Astrocyte (in vitro differentiated cells and primary cell): ENCODE results near the gene STK39. TPM values are rescaled to one million over a fixed set of nuclear protein-coding genes. Genes with fewer than 3 reads are reported as not detected.

Experiments used
- DNase-seq: peaks from one replicate; pipeline ENCODE4 v3.0.0-alpha.2; 2010; ENCODE audit warnings: low read depth
- FAIRE-seq: peaks from 2 replicates; lab custom pipeline; 2011; peaks lifted over from hg19 to GRCh38; lab: Jason Lieb, UNC
- H2AFZ ChIP-seq: 2 replicates; pipeline ENCODE4 v1.6.0; 2012; ENCODE audit warnings: low read depth, low read length, inconsistent platforms
- H3K27ac ChIP-seq: 2 replicates; pipeline ENCODE4 v1.5.1; 2011; ENCODE audit warnings: low read depth, low read length, inconsistent platforms
- H3K27me3 ChIP-seq: 2 replicates; pipeline ENCODE4 v1.6.0; 2011; ENCODE audit warnings: low read length, inconsistent platforms; ENCODE audit not compliant: insufficient read depth
- H3K36me3 ChIP-seq: 2 replicates; pipeline ENCODE4 v1.5.1; 2011; ENCODE audit warnings: low read length, inconsistent platforms; ENCODE audit not compliant: insufficient read depth
- H3K4me1 ChIP-seq: 2 replicates; pipeline ENCODE4 v1.5.1; 2011; ENCODE audit warnings: low read length, inconsistent platforms; ENCODE audit not compliant: insufficient read depth
- H3K4me2 ChIP-seq: 2 replicates; pipeline ENCODE4 v1.6.0; 2012; ENCODE audit warnings: low read length, inconsistent platforms
- H3K4me3 ChIP-seq: 2 replicates; pipeline ENCODE4 v1.5.1; 2011; ENCODE audit warnings: low read depth, mild to moderate bottlenecking, low read length, inconsistent platforms; ENCODE audit not compliant: insufficient read depth
- H3K79me2 ChIP-seq: 2 replicates; pipeline ENCODE4 v1.6.0; 2012; ENCODE audit warnings: mild to moderate bottlenecking, low read length, inconsistent platforms; ENCODE audit not compliant: insufficient read depth
- H3K9ac ChIP-seq: 2 replicates; pipeline ENCODE4 v1.6.0; 2012; ENCODE audit warnings: mild to moderate bottlenecking, low read length, inconsistent platforms
- H3K9me3 ChIP-seq: 2 replicates; pipeline ENCODE4 v1.5.1; 2012; ENCODE audit warnings: low read depth, mild to moderate bottlenecking, low read length, inconsistent platforms; ENCODE audit not compliant: insufficient read depth
- H4K20me1 ChIP-seq: 2 replicates; pipeline ENCODE4 v1.6.0; 2012; ENCODE audit warnings: low read length, inconsistent platforms; ENCODE audit not compliant: insufficient read depth
- H3K27ac Mint-ChIP-seq: one replicate; pipeline ENCODE4 v1.8.0; 2021; ENCODE audit warnings: mild to moderate bottlenecking, mixed read lengths; ENCODE audit not compliant: unreplicated experiment
- H3K27me3 Mint-ChIP-seq: one replicate; pipeline ENCODE4 v1.8.0; 2021; ENCODE audit warnings: low read depth, mixed read lengths; ENCODE audit not compliant: unreplicated experiment
- H3K36me3 Mint-ChIP-seq: one replicate; pipeline ENCODE4 v1.8.0; 2021; ENCODE audit warnings: low read depth, mixed read lengths; ENCODE audit not compliant: unreplicated experiment
- H3K4me1 Mint-ChIP-seq: one replicate; pipeline ENCODE4 v1.8.0; 2021; ENCODE audit warnings: low read depth, mixed read lengths; ENCODE audit not compliant: unreplicated experiment
- H3K4me3 Mint-ChIP-seq: one replicate; pipeline ENCODE4 v1.8.0; 2021; ENCODE audit warnings: mild to moderate bottlenecking, moderate library complexity, mixed read lengths; ENCODE audit not compliant: unreplicated experiment
- H3K9me3 Mint-ChIP-seq: one replicate; pipeline ENCODE4 v1.8.0; 2021; ENCODE audit warnings: mild to moderate bottlenecking, mixed read lengths; ENCODE audit not compliant: unreplicated experiment
- EZH2 ChIP-seq: IDR thresholded peaks from 2 replicates; pipeline ENCODE4 v1.6.1; 2012; ENCODE audit warnings: mild to moderate bottlenecking, low read length, inconsistent platforms; ENCODE audit not compliant: insufficient read depth
- total RNA-seq: library from RNA; stranded (reverse); gene quantifications from 2 replicates; pipeline ENCODE4 v1.2.1, GENCODE V29; 2021
- TF ChIP-seq, protein P1 (sequence below): IDR thresholded peaks from 2 replicates; pipeline ENCODE4 v1.5.1; 2011; ENCODE audit warnings: low read depth, mild to moderate bottlenecking, inconsistent platforms, low read length, moderate library complexity; ENCODE audit not compliant: insufficient read depth

STK39 gene
- total RNA-seq, 1 donor from 2014 or later: 23.4 TPM

- H3K4me1 ChIP-seq: no peaks in the 10 kb centered on the region
- H3K79me2 ChIP-seq: no peaks in the 10 kb centered on the region
- H4K20me1 ChIP-seq: no peaks in the 10 kb centered on the region
- H3K27me3 ChIP-seq: no peaks in the 10 kb centered on the region
- Mint-ChIP-seq H3K36me3 (no peaks in the 10 kb centered on the region), H3K9me3 (peaks cover 4% of the 10 kb centered on the region), H3K4me1 (peaks cover 19% of the 10 kb centered on the region), H3K4me3 (no peak overlapping the region), H3K27ac (no peak overlapping the region), H3K27me3 (peaks cover 2% of the 10 kb centered on the region)
- no peak overlapping the region for H3K4me2 ChIP-seq
- no peak overlapping the region for H3K27ac ChIP-seq
- DNase-seq (peak; percentile 16), FAIRE-seq (no peak)
- no peak overlapping the region for H3K4me3 ChIP-seq
- no peak overlapping the region for H2AFZ ChIP-seq
- no peak overlapping the region for H3K9ac ChIP-seq
- no peaks in the 10 kb centered on the region for H3K9me3 ChIP-seq
- no peak for TF ChIP-seq EZH2
- TF ChIP-seq, protein P1, sequence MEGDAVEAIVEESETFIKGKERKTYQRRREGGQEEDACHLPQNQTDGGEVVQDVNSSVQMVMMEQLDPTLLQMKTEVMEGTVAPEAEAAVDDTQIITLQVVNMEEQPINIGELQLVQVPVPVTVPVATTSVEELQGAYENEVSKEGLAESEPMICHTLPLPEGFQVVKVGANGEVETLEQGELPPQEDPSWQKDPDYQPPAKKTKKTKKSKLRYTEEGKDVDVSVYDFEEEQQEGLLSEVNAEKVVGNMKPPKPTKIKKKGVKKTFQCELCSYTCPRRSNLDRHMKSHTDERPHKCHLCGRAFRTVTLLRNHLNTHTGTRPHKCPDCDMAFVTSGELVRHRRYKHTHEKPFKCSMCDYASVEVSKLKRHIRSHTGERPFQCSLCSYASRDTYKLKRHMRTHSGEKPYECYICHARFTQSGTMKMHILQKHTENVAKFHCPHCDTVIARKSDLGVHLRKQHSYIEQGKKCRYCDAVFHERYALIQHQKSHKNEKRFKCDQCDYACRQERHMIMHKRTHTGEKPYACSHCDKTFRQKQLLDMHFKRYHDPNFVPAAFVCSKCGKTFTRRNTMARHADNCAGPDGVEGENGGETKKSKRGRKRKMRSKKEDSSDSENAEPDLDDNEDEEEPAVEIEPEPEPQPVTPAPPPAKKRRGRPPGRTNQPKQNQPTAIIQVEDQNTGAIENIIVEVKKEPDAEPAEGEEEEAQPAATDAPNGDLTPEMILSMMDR: no peak
- H3K36me3 ChIP-seq: no peaks in the 10 kb centered on the region
Observed at GRCh38 chr2:167942366-167943081, 304.9 kb downstream of the STK39 start.

DNA sequence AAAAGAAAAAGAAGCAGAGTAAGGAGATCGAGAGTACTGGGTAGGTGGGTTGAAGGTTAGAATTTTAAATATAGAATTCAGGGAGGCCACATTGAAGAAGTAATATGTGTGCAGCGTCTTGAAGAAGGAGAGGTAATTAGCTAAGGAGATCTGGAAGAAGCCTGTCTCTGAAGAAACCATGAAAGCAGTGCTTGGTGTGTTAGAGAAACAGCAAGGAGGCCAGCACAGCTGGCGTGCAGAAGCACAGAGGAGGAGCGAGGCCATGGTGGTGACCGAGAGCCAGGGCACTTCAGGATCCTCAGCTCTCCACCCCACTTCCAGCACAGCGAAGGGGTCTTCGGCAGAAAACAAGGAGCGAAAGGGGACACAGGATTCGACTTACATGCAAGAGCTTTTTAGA lies 305.8 kb downstream of the STK39 start:
- FAIRE-seq: no peak
- no peak overlapping the region for H3K27ac Mint-ChIP-seq
- no peak overlapping the region for H2AFZ ChIP-seq

More for the DNA sequence above, 305.8 kb downstream of the STK39 start:
- Histone ChIP-seq H3K4me1 (no peaks in the 10 kb centered on the region), H4K20me1 (no peaks in the 10 kb centered on the region), H3K4me2 (no peak overlapping the region), H3K27me3 (no peaks in the 10 kb centered on the region), H3K4me3 (no peak overlapping the region), H3K36me3 (no peaks in the 10 kb centered on the region), H3K9ac (no peak overlapping the region), H3K27ac (no peak overlapping the region), H3K79me2 (no peaks in the 10 kb centered on the region), H3K9me3 (no peaks in the 10 kb centered on the region)
- Mint-ChIP-seq H3K9me3 (peaks cover 4% of the 10 kb centered on the region), H3K4me3 (no peak overlapping the region), H3K4me1 (peaks cover 19% of the 10 kb centered on the region), H3K27me3 (peaks cover 2% of the 10 kb centered on the region), H3K36me3 (no peaks in the 10 kb centered on the region)
- TF ChIP-seq, protein P1: no peak
- no peak for TF ChIP-seq EZH2
- no peak for DNase-seq
